Smooth muscle cell (in vitro differentiated cells): ENCODE data around the gene AKT1. TPM values are rescaled to one million over a fixed set of nuclear protein-coding genes. Genes with fewer than 3 reads are reported as not detected.

ENCODE experiments used
- DNase-seq: peaks from one replicate; lab custom pipeline; 2025; ENCODE audit not compliant: unreplicated experiment; lab: John Stamatoyannopoulos, UW
- H2AFZ ChIP-seq: fragments of 200-600 bp; sonication (generic); 2 replicates; pipeline ENCODE4 v1.6.0; 2016; ENCODE audit warnings: antibody characterized with exemption, low read depth, mild to moderate bottlenecking
- H3F3A ChIP-seq: fragments of 200-600 bp; sonication (generic); 2 replicates; pipeline ENCODE4 v1.6.0; 2017; ENCODE audit warnings: antibody characterized with exemption, low read depth
- H3K27ac ChIP-seq: fragments of 200-600 bp; sonication (generic); 2 replicates; pipeline ENCODE4 v1.5.1; 2016; ENCODE audit warnings: low read depth, mild to moderate bottlenecking
- H3K27me3 ChIP-seq: fragments of 200-600 bp; sonication (generic); 2 replicates; pipeline ENCODE4 v1.6.1; 2016; ENCODE audit warnings: low read depth, mild to moderate bottlenecking
- H3K36me3 ChIP-seq: fragments of 200-600 bp; sonication (generic); 2 replicates; pipeline ENCODE4 v1.5.1; 2016; ENCODE audit warnings: low read depth
- H3K4me1 ChIP-seq: fragments of 200-600 bp; sonication (generic); 2 replicates; pipeline ENCODE4 v1.5.1; 2016; ENCODE audit warnings: low read depth
- H3K4me2 ChIP-seq: fragments of 200-600 bp; sonication (generic); 2 replicates; pipeline ENCODE4 v1.6.0; 2016; ENCODE audit warnings: mild to moderate bottlenecking
- H3K4me3 ChIP-seq: fragments of 200-600 bp; sonication (generic); 2 replicates; pipeline ENCODE4 v1.5.1; 2016; ENCODE audit warnings: mild to moderate bottlenecking
- H3K79me2 ChIP-seq: fragments of 200-600 bp; sonication (generic); 2 replicates; pipeline ENCODE4 v1.6.0; 2016; ENCODE audit warnings: low read depth, mild to moderate bottlenecking
- H3K9ac ChIP-seq: fragments of 200-600 bp; sonication (generic); 2 replicates; pipeline ENCODE4 v1.6.0; 2016; ENCODE audit warnings: low read depth
- H3K9me3 ChIP-seq: fragments of 200-600 bp; sonication (generic); replicated peaks from 2 replicates; pipeline ENCODE4 v1.5.1; 2016; ENCODE audit warnings: low read depth
- H4K20me1 ChIP-seq: fragments of 200-600 bp; sonication (generic); 2 replicates; pipeline ENCODE4 v1.6.0; 2016; ENCODE audit warnings: low read depth
- CTCF ChIP-seq: fragments of 200-600 bp; sonication (generic); IDR thresholded peaks from 2 replicates; pipeline ENCODE4 v1.5.1; 2017; ENCODE audit warnings: borderline replicate concordance, mild to moderate bottlenecking, antibody characterized with exemption; ENCODE audit not compliant: insufficient read depth, poor library complexity, severe bottlenecking
- WGBS: methylation state at CpG from one replicate; pipeline ENCODE4 v1.1.7; 2016; ENCODE audit warnings: low lambda C conversion rate; 5-methylcytosine and 5-hydroxymethylcytosine counted together
- polyA plus RNA-seq: library from polyadenylated mRNA; unstranded; fragments of >200 nt; fragmentation: Nextera tagmentation; extraction: Ambion mirVana; gene quantifications from 2 replicates; pipeline ENCODE4 v1.2.1, GENCODE V29; 2016
- total RNA-seq: library from RNA; depleted of rRNA; stranded (reverse); fragments of >200 nt; gene quantifications from 2 replicates; pipeline ENCODE4 v1.2.3, GENCODE V29; 2014

AKT1 gene
- total and polyA plus RNA-seq, 2 experiments from 2014 or later = 99.9 to 189 TPM

- Histone ChIP-seq H2AFZ (no peak overlapping the region), H3K4me3 (no peak overlapping the region), H3K9ac (no peak overlapping the region), H3K79me2 (no peaks in the 10 kb centered on the region), H3K27ac (no peak overlapping the region), H3K27me3 (no peaks in the 10 kb centered on the region), H3K4me2 (no peak overlapping the region), H3K9me3 (no peaks in the 10 kb centered on the region), H3K36me3 (no peaks in the 10 kb centered on the region), H3K4me1 (peaks cover 5% of the 10 kb centered on the region), H3F3A (peaks cover 5% of the 10 kb centered on the region), H4K20me1 (peaks cover 17% of the 10 kb centered on the region)
- no peak for DNase-seq
- 98% methylated on average over 33 of the region's 34 CpGs for WGBS
- TF ChIP-seq CTCF = no peak
Measured at GRCh38 chr14:104771918-104772706, 23.4 kb downstream of the AKT1 start.

- Histone ChIP-seq H3K4me2 (no peak overlapping the region), H2AFZ (no peak overlapping the region), H3F3A (peaks cover 5% of the 10 kb centered on the region), H4K20me1 (peaks cover 10% of the 10 kb centered on the region), H3K9ac (no peak overlapping the region), H3K36me3 (no peaks in the 10 kb centered on the region), H3K9me3 (no peaks in the 10 kb centered on the region), H3K27ac (no peak overlapping the region), H3K79me2 (no peaks in the 10 kb centered on the region), H3K4me3 (no peak overlapping the region), H3K4me1 (peaks cover 5% of the 10 kb centered on the region), H3K27me3 (no peaks in the 10 kb centered on the region)
- no peak for TF ChIP-seq CTCF
- WGBS = 100% methylated on average over 4 of the region's 4 CpGs
- DNase-seq = no peak
Measured at GRCh38 chr14:104771374-104771773, 24.2 kb downstream of the AKT1 start.

- Histone ChIP-seq H3K27ac (no peak overlapping the region), H3K36me3 (no peaks in the 10 kb centered on the region), H3K9me3 (no peaks in the 10 kb centered on the region), H4K20me1 (peaks cover 5% of the 10 kb centered on the region), H3K4me2 (no peak overlapping the region), H2AFZ (no peak overlapping the region), H3K79me2 (no peaks in the 10 kb centered on the region), H3K4me3 (no peak overlapping the region), H3K4me1 (peaks cover 5% of the 10 kb centered on the region), H3K27me3 (no peaks in the 10 kb centered on the region), H3K9ac (no peak overlapping the region), H3F3A (peaks cover 5% of the 10 kb centered on the region)
- no peak for DNase-seq
- 100% methylated on average over 5 of the region's 5 CpGs for WGBS
- peak; percentile 44 for TF ChIP-seq CTCF
Measured at GRCh38 chr14:104770851-104771272, 24.7 kb downstream of the AKT1 start.
